Measurements from ENCODE around the gene MAP4.

MAP4 gene

DNA sequence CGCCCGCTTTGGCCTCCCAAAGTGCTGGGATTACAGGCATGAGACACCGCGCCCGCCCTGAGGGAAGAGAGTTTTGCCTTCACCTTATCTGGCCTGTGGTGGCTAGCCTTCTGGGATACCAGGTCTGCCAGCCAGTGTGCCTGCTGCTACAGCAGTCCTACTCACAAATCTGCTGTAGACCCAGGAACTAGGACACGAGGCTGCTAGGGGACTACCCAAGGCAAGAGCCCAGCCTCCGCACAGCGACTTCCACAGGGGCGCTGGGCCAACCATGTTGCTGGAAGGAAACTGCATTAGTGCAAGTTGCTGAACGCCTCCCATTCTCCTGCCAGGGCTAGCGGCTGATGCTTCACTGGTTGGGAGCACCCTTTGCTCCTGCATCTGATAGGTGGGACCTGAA lies 159.5 kb downstream of the MAP4 start:
- TF ChIP-seq, protein P1, sequence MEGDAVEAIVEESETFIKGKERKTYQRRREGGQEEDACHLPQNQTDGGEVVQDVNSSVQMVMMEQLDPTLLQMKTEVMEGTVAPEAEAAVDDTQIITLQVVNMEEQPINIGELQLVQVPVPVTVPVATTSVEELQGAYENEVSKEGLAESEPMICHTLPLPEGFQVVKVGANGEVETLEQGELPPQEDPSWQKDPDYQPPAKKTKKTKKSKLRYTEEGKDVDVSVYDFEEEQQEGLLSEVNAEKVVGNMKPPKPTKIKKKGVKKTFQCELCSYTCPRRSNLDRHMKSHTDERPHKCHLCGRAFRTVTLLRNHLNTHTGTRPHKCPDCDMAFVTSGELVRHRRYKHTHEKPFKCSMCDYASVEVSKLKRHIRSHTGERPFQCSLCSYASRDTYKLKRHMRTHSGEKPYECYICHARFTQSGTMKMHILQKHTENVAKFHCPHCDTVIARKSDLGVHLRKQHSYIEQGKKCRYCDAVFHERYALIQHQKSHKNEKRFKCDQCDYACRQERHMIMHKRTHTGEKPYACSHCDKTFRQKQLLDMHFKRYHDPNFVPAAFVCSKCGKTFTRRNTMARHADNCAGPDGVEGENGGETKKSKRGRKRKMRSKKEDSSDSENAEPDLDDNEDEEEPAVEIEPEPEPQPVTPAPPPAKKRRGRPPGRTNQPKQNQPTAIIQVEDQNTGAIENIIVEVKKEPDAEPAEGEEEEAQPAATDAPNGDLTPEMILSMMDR (IDR thresholded peaks at IDR 0.05; ENCODE audit: low read depth, low read length, missing control alignments) = no peak
- in situ Hi-C loops (cut with HindIII; ENCODE audit: low sequenced_read_pairs) = no loop called here
- no peak for DNase-seq (ENCODE audit: low read depth)
- H3K4me3 ChIP-seq (ENCODE audit: low read depth, low read length) = no peak overlapping the region

GRCh38 chr3:47855461-47856383 lies 160.5 kb downstream of the MAP4 start:
- DNase-seq (ENCODE audit: low read depth) = no peak
- TF ChIP-seq, protein P1 (IDR thresholded peaks at IDR 0.05; ENCODE audit: low read depth, low read length, missing control alignments) = no peak

GRCh38 chr3:47854720-47855455 lies 161.3 kb downstream of the MAP4 start:
- no peak overlapping the region for H3K4me3 ChIP-seq (ENCODE audit: low read depth, low read length)
- TF ChIP-seq, protein P1 (IDR thresholded peaks at IDR 0.05; ENCODE audit: low read depth, low read length, missing control alignments) = no peak
- DNase-seq (ENCODE audit: low read depth) = no peak
- in situ Hi-C loops (cut with HindIII; ENCODE audit: low sequenced_read_pairs) = no loop called here

More at GRCh38 chr3:47855461-47856383, 160.5 kb downstream of the MAP4 start:
- H3K4me3 ChIP-seq (ENCODE audit: low read depth, low read length) = no peak overlapping the region
- in situ Hi-C loops (cut with HindIII; ENCODE audit: low sequenced_read_pairs) = no loop called here

GRCh38 chr3:47854267-47854666 lies 161.9 kb downstream of the MAP4 start:
- TF ChIP-seq, protein P1 (IDR thresholded peaks at IDR 0.05; ENCODE audit: low read depth, low read length, missing control alignments) = no peak
- in situ Hi-C loops (cut with HindIII; ENCODE audit: low sequenced_read_pairs) = no loop called here
- no peak for DNase-seq (ENCODE audit: low read depth)
- H3K4me3 ChIP-seq (ENCODE audit: low read depth, low read length) = no peak overlapping the region

GRCh38 chr3:47852604-47853602 lies 163.3 kb downstream of the MAP4 start:
- TF ChIP-seq, protein P1 (IDR thresholded peaks at IDR 0.05; ENCODE audit: low read depth, low read length, missing control alignments) = no peak
- in situ Hi-C loops (cut with HindIII; ENCODE audit: low sequenced_read_pairs) = no loop called here
- DNase-seq (ENCODE audit: low read depth) = no peak
- H3K4me3 ChIP-seq (ENCODE audit: low read depth, low read length) = no peak overlapping the region

Data from astrocyte of the cerebellum (primary cell).